ENCODE data around the gene SKIC8. TPM values are rescaled to one million over a fixed set of nuclear protein-coding genes. Genes with fewer than 3 reads are reported as not detected.

SKIC8 gene
- total and polyA plus RNA-seq, 2 of the 13 experiments (the other 11 are each of a cell fraction or from before 2014, with no cell fraction given): 69.5 to 70.6 TPM

DNA sequence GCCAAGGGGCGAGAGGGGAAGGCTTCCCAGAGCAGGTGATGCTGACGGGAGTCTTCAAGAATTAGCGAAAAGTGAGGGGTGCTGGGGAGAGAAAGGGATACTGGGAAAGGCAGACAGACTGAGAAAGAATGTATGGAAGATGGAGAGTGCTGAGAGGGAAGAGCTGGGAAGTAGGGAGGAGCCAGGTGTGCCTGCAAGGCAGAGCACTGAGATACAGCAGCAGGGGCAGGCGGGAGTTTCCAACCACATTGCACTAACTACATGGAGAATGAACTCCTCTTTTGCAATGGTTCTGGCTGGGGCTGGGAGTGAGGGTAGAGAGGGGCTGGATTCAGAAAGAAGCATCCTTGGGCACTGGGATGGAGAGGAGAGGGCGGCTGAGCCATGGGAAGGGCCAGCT, 24.7 kb upstream of the SKIC8 start:
- no peak for ATAC-seq
- TF ChIP-seq HOXA3 (CRISPR knock-in tag; IDR thresholded peaks at IDR 0.05) (no peak), AKAP8 (CRISPR knock-in tag; IDR thresholded peaks at IDR 0.05) (no peak), ZNF503 (CRISPR knock-in tag; IDR thresholded peaks at IDR 0.05) (no peak), JUND (CRISPR knock-in tag; IDR thresholded peaks at IDR 0.05) (no peak), NBN (conservative IDR thresholded peaks at IDR 0.05) (no peak), NFYB (CRISPR knock-in tag; IDR thresholded peaks at IDR 0.05) (no peak), REPIN1 (CRISPR knock-in tag; IDR thresholded peaks at IDR 0.05; ENCODE audit: borderline replicate concordance, low read depth) (no peak), POGK (CRISPR knock-in tag; conservative IDR thresholded peaks at IDR 0.05) (no peak), ZBTB3 (CRISPR knock-in tag; IDR thresholded peaks at IDR 0.05; ENCODE audit: borderline replicate concordance, low read depth) (no peak), BRCA1 (CRISPR knock-in tag; IDR thresholded peaks at IDR 0.05) (no peak), ZNF33B (CRISPR knock-in tag; IDR thresholded peaks at IDR 0.05) (no peak), PTBP1 (IDR thresholded peaks at IDR 0.05; ENCODE audit: low read depth, low read length, poor library complexity, severe bottlenecking) (no peak)
- TF ChIP-seq, protein P1, sequence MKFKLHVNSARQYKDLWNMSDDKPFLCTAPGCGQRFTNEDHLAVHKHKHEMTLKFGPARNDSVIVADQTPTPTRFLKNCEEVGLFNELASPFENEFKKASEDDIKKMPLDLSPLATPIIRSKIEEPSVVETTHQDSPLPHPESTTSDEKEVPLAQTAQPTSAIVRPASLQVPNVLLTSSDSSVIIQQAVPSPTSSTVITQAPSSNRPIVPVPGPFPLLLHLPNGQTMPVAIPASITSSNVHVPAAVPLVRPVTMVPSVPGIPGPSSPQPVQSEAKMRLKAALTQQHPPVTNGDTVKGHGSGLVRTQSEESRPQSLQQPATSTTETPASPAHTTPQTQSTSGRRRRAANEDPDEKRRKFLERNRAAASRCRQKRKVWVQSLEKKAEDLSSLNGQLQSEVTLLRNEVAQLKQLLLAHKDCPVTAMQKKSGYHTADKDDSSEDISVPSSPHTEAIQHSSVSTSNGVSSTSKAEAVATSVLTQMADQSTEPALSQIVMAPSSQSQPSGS (CRISPR knock-in tag; IDR thresholded peaks at IDR 0.05): no peak
- H3K27ac ChIP-seq (ENCODE audit: extremely low read length, insufficient read depth, low read length): no peak overlapping the region
- no peak overlapping the region for H3K9ac ChIP-seq (ENCODE audit: insufficient read depth, low read depth, low read length)
- intact Hi-C loops (cut with micrococcal nuclease; ENCODE audit: unreplicated experiment) (no loop called here), in situ Hi-C loops (cut with HindIII; ENCODE audit: extremely low pct_ligation_motif_present, low pct_unique_long_range_greater_than_20kb) (no loop called here)
- H3K9me3 ChIP-seq (ENCODE audit: low read length): no peaks in the 10 kb centered on the region
- no peak for DNase-seq (ENCODE audit: low spot score)
- CTCF ChIA-PET (ENCODE audit: low intra/inter-chr PET ratio, low total read pairs): no interaction called here
- no peaks in the 10 kb centered on the region for H4K20me1 ChIP-seq (ENCODE audit: insufficient read depth, low read length)
- no peak overlapping the region for H3K4me2 ChIP-seq (ENCODE audit: low read depth, low read length)
- POLR2A ChIA-PET: no interaction called here
- H3K4me3 ChIP-seq (replicated peaks in 1 of 3; ENCODE audit: insufficient read depth in 1 of 3, low read depth in 2 of 3, low read length in 3 of 3): no peak overlapping the region
- peaks cover 2 to 20% of the 10 kb centered on the region in 2 experiments; a peak in 2 of 5 replicates for H3K27me3 ChIP-seq (ENCODE audit: control insufficient read depth in 1 of 2, insufficient read depth in 2 of 2, low read length in 2 of 2)
- H2AFZ ChIP-seq (ENCODE audit: low read length): no peak overlapping the region
- H3K4me1 ChIP-seq (ENCODE audit: insufficient read depth, low read length): 0 out of 2 replicates have a peak, but pooled peaks cover 6% of the 10 kb centered on the region
- BruUV-seq (replicated peaks): no TSS peak
- 29% methylated on average over 5 of the region's 5 CpGs for WGBS (ENCODE audit: low lambda C conversion rate)
- no peaks in the 10 kb centered on the region for H3K79me2 ChIP-seq (ENCODE audit: insufficient read depth, low read length)
- FAIRE-seq: no peak
- H3K36me3 ChIP-seq (replicated peaks in 1 of 2; ENCODE audit: control insufficient read depth in 1 of 2, insufficient read depth in 2 of 2, low read length in 2 of 2): no peaks in the 10 kb centered on the region
